GM23338 (cell line): Measurements from ENCODE around the gene NXF1. TPM values are rescaled to one million over a fixed set of nuclear protein-coding genes. Genes with fewer than 3 reads are reported as not detected.

Experiments used
- ATAC-seq: fragments of 200-7000 bp; cut with Tn5 transposase; 3 replicates; pipeline ENCODE4 v1.9.1; 2020
- DNase-seq: peaks from one replicate; pipeline ENCODE4 v3.0.0-alpha.2; 2015; ENCODE audit warnings: low spot score
- H2AFZ ChIP-seq: fragments of 200-600 bp; sonication (generic); 2 replicates; pipeline ENCODE4 v1.8.0; 2016; ENCODE audit warnings: antibody characterized with exemption, mild to moderate bottlenecking, moderate library complexity
- H3F3A ChIP-seq: fragments of 200-600 bp; sonication (generic); replicated peaks from 2 replicates; pipeline ENCODE4 v1.8.0; 2017; ENCODE audit warnings: antibody characterized with exemption, mixed run types, low read depth
- H3K27ac ChIP-seq: fragments of 200-600 bp; sonication (generic); 2 replicates; pipeline ENCODE4 v1.6.1; 2016; ENCODE audit warnings: low read depth
- H3K27me3 ChIP-seq: fragments of 200-600 bp; sonication (generic); 2 replicates; pipeline ENCODE4 v1.8.0; 2016; ENCODE audit warnings: mild to moderate bottlenecking, mixed run types, moderate library complexity; ENCODE audit not compliant: insufficient read depth
- H3K36me3 ChIP-seq: fragments of 200-600 bp; sonication (generic); 2 replicates; pipeline ENCODE4 v1.8.0; 2016; ENCODE audit warnings: mild to moderate bottlenecking; ENCODE audit not compliant: insufficient read depth
- H3K4me1 ChIP-seq: fragments of 200-600 bp; sonication (generic); 2 replicates; pipeline ENCODE4 v1.8.0; 2016; ENCODE audit warnings: mild to moderate bottlenecking, moderate library complexity; ENCODE audit not compliant: insufficient read depth
- H3K4me2 ChIP-seq: fragments of 200-600 bp; sonication (generic); 2 replicates; pipeline ENCODE4 v1.7.1; 2017; ENCODE audit warnings: mixed run types
- H3K4me3 ChIP-seq: fragments of 200-600 bp; sonication (generic); 2 replicates; pipeline ENCODE4 v1.6.1; 2016; ENCODE audit warnings: mixed run types
- H3K79me2 ChIP-seq: fragments of 200-600 bp; sonication (generic); replicated peaks from 2 replicates; pipeline ENCODE4 v1.8.0; 2017; ENCODE audit warnings: mild to moderate bottlenecking; ENCODE audit not compliant: insufficient read depth
- H3K9me2 ChIP-seq: fragments of 200-600 bp; sonication (generic); 2 replicates; pipeline ENCODE4 v1.8.0; 2017; ENCODE audit not compliant: insufficient read depth
- H4K20me1 ChIP-seq: fragments of 200-600 bp; sonication (generic); replicated peaks from 2 replicates; pipeline ENCODE4 v1.8.0; 2017; ENCODE audit warnings: mild to moderate bottlenecking; ENCODE audit not compliant: insufficient read depth
- H3K27ac Mint-ChIP-seq: 2 replicates; pipeline ENCODE4 v1.8.0; 2020; ENCODE audit warnings: inconsistent platforms, mild to moderate bottlenecking, moderate library complexity, mixed read lengths
- H3K27me3 Mint-ChIP-seq: 3 replicates; pipeline ENCODE4 v1.8.0; 2022; ENCODE audit warnings: low read depth, mild to moderate bottlenecking, moderate library complexity, mixed read lengths, inconsistent platforms; ENCODE audit not compliant: insufficient read depth, poor library complexity
- H3K36me3 Mint-ChIP-seq: 3 replicates; pipeline ENCODE4 v1.8.0; 2021; ENCODE audit warnings: low read depth, mild to moderate bottlenecking, inconsistent platforms, moderate library complexity, mixed read lengths
- H3K4me1 Mint-ChIP-seq: 3 replicates; pipeline ENCODE4 v1.8.0; 2020; ENCODE audit warnings: mild to moderate bottlenecking, inconsistent platforms, mixed read lengths
- H3K4me3 Mint-ChIP-seq: 3 replicates; pipeline ENCODE4 v1.8.0; 2021; ENCODE audit warnings: moderate library complexity, mild to moderate bottlenecking, inconsistent platforms, mixed read lengths
- H3K9me3 Mint-ChIP-seq: 3 replicates; pipeline ENCODE4 v1.8.0; 2020; ENCODE audit warnings: moderate library complexity, mild to moderate bottlenecking, inconsistent platforms, mixed read lengths
- CREB1 ChIP-seq: fragments of 250-450 bp; sonication (Bioruptor Pico); IDR thresholded peaks from 2 replicates; pipeline ENCODE4 v1.5.0; 2020; ENCODE audit warnings: low read depth, mild to moderate bottlenecking, moderate library complexity
- ETS1 ChIP-seq: IDR thresholded peaks from 2 replicates; pipeline ENCODE4 v1.6.1; 2016; ENCODE audit warnings: antibody characterized with exemption
- EZH2phosphoT487 ChIP-seq: fragments of 200-600 bp; sonication (generic); IDR thresholded peaks from one replicate; pipeline ENCODE4 v1.8.1; 2018; ENCODE audit warnings: antibody characterized with exemption; ENCODE audit not compliant: unreplicated experiment
- JUNB ChIP-seq: IDR thresholded peaks from one replicate; pipeline ENCODE4 v1.6.1; 2016; ENCODE audit warnings: antibody characterized with exemption; ENCODE audit not compliant: unreplicated experiment
- POLR2AphosphoS5 ChIP-seq: IDR thresholded peaks from 2 replicates; pipeline ENCODE4 v1.6.1; 2016; ENCODE audit warnings: antibody characterized with exemption, low read depth
- REST ChIP-seq: IDR thresholded peaks from one replicate; pipeline ENCODE4 v1.6.1; 2018; ENCODE audit warnings: antibody characterized with exemption; ENCODE audit not compliant: unreplicated experiment
- STAT1 ChIP-seq: IDR thresholded peaks from one replicate; pipeline ENCODE4 v1.6.1; 2016; ENCODE audit warnings: antibody characterized with exemption; ENCODE audit not compliant: unreplicated experiment
- ZNF114 ChIP-seq: fragments of 250-450 bp; sonication (Bioruptor Pico); IDR thresholded peaks from 2 replicates; pipeline ENCODE4 v1.5.0; 2020; ENCODE audit warnings: mild to moderate bottlenecking, moderate library complexity
- ZNF331 ChIP-seq: fragments of 250-450 bp; sonication (Bioruptor Pico); IDR thresholded peaks from 2 replicates; pipeline ENCODE4 v1.5.0; 2020; ENCODE audit warnings: low read depth, mild to moderate bottlenecking, moderate library complexity
- polyA plus RNA-seq: library from polyadenylated mRNA; unstranded; fragments of >200 nt; fragmentation: Nextera tagmentation; extraction: Ambion mirVana; gene quantifications from 2 replicates; pipeline ENCODE4 v1.2.1, GENCODE V29; 2016
- total RNA-seq: library from RNA; depleted of rRNA; stranded (reverse); fragments of >200 nt; shearing (Covaris generic); gene quantifications from 2 replicates; pipeline ENCODE4 v1.2.3, GENCODE V29; 2014
- TF ChIP-seq, protein P1 (sequence below): fragments of 250-450 bp; sonication (Bioruptor Pico); IDR thresholded peaks from 2 replicates; pipeline ENCODE4 v1.5.0; 2020; ENCODE audit warnings: mild to moderate bottlenecking, moderate library complexity
- TF ChIP-seq, protein P2 (sequence below), 2 experiments: fragments of 200-600 bp in 1 of 2; sonication (generic) in 1 of 2; conservative IDR thresholded peaks; 2 replicates each; pipeline versions ENCODE4 v1.5.1 to v1.6.1; 2016 to 2017; ENCODE audit warnings: antibody characterized with exemption in 2 of 2, low read depth in 2 of 2, mild to moderate bottlenecking in 2 of 2, moderate library complexity in 1 of 2

Gene NXF1
- total and polyA plus RNA-seq, 2 experiments from 2014 or later = 31.7 to 31.8 TPM

DNA sequence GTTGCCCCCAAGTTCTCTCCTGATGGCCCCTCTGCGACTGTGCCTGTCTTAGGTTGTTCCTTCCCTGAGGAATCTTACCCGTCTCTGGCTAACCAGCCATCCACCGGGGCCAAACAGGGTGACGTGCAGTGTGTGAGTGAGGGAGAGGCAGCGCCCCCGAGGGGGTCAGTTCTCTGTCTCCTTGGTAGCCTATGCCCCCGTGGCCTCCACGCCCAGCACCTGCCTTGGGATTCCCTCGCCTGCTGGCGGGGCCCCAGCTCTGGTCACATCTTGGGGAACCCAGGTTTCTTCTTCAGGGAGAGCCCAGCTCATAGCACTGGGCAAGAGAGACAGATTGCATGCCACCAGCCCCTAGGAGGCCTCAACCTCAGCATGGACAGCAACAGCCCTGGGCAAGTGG, 5.8 kb downstream of the NXF1 start (continued):
- TF ChIP-seq, protein P1, sequence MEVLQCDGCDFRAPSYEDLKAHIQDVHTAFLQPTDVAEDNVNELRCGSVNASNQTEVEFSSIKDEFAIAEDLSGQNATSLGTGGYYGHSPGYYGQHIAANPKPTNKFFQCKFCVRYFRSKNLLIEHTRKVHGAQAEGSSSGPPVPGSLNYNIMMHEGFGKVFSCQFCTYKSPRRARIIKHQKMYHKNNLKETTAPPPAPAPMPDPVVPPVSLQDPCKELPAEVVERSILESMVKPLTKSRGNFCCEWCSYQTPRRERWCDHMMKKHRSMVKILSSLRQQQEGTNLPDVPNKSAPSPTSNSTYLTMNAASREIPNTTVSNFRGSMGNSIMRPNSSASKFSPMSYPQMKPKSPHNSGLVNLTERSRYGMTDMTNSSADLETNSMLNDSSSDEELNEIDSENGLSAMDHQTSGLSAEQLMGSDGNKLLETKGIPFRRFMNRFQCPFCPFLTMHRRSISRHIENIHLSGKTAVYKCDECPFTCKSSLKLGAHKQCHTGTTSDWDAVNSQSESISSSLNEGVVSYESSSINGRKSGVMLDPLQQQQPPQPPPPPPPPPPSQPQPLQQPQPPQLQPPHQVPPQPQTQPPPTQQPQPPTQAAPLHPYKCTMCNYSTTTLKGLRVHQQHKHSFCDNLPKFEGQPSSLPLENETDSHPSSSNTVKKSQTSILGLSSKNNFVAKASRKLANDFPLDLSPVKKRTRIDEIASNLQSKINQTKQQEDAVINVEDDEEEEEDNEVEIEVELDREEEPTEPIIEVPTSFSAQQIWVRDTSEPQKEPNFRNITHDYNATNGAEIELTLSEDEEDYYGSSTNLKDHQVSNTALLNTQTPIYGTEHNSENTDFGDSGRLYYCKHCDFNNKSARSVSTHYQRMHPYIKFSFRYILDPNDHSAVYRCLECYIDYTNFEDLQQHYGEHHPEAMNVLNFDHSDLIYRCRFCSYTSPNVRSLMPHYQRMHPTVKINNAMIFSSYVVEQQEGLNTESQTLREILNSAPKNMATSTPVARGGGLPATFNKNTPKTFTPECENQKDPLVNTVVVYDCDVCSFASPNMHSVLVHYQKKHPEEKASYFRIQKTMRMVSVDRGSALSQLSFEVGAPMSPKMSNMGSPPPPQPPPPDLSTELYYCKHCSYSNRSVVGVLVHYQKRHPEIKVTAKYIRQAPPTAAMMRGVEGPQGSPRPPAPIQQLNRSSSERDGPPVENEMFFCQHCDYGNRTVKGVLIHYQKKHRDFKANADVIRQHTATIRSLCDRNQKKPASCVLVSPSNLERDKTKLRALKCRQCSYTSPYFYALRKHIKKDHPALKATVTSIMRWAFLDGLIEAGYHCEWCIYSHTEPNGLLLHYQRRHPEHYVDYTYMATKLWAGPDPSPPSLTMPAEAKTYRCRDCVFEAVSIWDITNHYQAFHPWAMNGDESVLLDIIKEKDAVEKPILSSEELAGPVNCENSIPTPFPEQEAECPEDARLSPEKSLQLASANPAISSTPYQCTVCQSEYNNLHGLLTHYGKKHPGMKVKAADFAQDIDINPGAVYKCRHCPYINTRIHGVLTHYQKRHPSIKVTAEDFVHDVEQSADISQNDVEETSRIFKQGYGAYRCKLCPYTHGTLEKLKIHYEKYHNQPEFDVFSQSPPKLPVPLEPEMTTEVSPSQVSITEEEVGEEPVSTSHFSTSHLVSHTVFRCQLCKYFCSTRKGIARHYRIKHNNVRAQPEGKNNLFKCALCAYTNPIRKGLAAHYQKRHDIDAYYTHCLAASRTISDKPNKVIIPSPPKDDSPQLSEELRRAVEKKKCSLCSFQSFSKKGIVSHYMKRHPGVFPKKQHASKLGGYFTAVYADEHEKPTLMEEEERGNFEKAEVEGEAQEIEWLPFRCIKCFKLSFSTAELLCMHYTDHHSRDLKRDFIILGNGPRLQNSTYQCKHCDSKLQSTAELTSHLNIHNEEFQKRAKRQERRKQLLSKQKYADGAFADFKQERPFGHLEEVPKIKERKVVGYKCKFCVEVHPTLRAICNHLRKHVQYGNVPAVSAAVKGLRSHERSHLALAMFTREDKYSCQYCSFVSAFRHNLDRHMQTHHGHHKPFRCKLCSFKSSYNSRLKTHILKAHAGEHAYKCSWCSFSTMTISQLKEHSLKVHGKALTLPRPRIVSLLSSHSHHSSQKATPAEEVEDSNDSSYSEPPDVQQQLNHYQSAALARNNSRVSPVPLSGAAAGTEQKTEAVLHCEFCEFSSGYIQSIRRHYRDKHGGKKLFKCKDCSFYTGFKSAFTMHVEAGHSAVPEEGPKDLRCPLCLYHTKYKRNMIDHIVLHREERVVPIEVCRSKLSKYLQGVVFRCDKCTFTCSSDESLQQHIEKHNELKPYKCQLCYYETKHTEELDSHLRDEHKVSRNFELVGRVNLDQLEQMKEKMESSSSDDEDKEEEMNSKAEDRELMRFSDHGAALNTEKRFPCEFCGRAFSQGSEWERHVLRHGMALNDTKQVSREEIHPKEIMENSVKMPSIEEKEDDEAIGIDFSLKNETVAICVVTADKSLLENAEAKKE (CRISPR knock-in tag) = no peak

GRCh38 chr11:62796281-62796680, 9.0 kb downstream of the NXF1 start:
- H3F3A ChIP-seq = peaks cover 30% of the 10 kb centered on the region
- no peaks in the 10 kb centered on the region for H3K27me3 ChIP-seq
- peaks cover 7% of the 10 kb centered on the region; the same call in 2 of the 3 replicates for H3K4me1 Mint-ChIP-seq
- no peaks in the 10 kb centered on the region for H3K9me3 Mint-ChIP-seq
- ATAC-seq (no peak), DNase-seq (peak; percentile 37)
- H3K36me3 Mint-ChIP-seq = peaks cover 88% of the 10 kb centered on the region
- peaks cover 3% of the 10 kb centered on the region for H4K20me1 ChIP-seq
- H3K4me3 ChIP-seq = no peak overlapping the region
- H3K27ac Mint-ChIP-seq = no peak overlapping the region
- H3K27me3 Mint-ChIP-seq = peaks cover 18% of the 10 kb centered on the region
- no peak overlapping the region for H3K4me2 ChIP-seq
- H3K36me3 ChIP-seq = peaks cover 66% of the 10 kb centered on the region
- H3K9me2 ChIP-seq = no peaks in the 10 kb centered on the region
- H3K79me2 ChIP-seq = peaks cover 4% of the 10 kb centered on the region
- H3K4me1 ChIP-seq = no peaks in the 10 kb centered on the region; the same call in 1 of the 2 replicates
- H3K4me3 Mint-ChIP-seq = no peak overlapping the region
- no peak overlapping the region for H2AFZ ChIP-seq
- no peak overlapping the region; the same call in 1 of the 2 replicates for H3K27ac ChIP-seq
- TF ChIP-seq JUNB = no peak
- no peak for TF ChIP-seq ZNF331 (CRISPR knock-in tag)
- TF ChIP-seq ZNF114 (CRISPR knock-in tag) = no peak
- TF ChIP-seq ETS1 = no peak
- no peak for TF ChIP-seq REST
- TF ChIP-seq, protein P2, sequence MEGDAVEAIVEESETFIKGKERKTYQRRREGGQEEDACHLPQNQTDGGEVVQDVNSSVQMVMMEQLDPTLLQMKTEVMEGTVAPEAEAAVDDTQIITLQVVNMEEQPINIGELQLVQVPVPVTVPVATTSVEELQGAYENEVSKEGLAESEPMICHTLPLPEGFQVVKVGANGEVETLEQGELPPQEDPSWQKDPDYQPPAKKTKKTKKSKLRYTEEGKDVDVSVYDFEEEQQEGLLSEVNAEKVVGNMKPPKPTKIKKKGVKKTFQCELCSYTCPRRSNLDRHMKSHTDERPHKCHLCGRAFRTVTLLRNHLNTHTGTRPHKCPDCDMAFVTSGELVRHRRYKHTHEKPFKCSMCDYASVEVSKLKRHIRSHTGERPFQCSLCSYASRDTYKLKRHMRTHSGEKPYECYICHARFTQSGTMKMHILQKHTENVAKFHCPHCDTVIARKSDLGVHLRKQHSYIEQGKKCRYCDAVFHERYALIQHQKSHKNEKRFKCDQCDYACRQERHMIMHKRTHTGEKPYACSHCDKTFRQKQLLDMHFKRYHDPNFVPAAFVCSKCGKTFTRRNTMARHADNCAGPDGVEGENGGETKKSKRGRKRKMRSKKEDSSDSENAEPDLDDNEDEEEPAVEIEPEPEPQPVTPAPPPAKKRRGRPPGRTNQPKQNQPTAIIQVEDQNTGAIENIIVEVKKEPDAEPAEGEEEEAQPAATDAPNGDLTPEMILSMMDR (conservative IDR thresholded peaks at IDR 0.05; ENCODE audit: low read depth in 2 of 2) = no peak
- no peak for TF ChIP-seq CREB1 (CRISPR knock-in tag)
- no peak for TF ChIP-seq EZH2phosphoT487
- TF ChIP-seq STAT1 = no peak
- TF ChIP-seq POLR2AphosphoS5 = no peak
